HG02642 (cell line): ENCODE measurements around the gene POMGNT1.
A peak's percentile ranks its signal among the peaks of the same experiment; 100 is the strongest.

ENCODE experiments used
- ATAC-seq: cut with Tn5 transposase; IDR thresholded peaks from one replicate; pipeline ENCODE4 v1.9.1; 2021; ENCODE audit warnings: mild to moderate bottlenecking; ENCODE audit not compliant: unreplicated experiment, poor library complexity

POMGNT1 gene

DNA sequence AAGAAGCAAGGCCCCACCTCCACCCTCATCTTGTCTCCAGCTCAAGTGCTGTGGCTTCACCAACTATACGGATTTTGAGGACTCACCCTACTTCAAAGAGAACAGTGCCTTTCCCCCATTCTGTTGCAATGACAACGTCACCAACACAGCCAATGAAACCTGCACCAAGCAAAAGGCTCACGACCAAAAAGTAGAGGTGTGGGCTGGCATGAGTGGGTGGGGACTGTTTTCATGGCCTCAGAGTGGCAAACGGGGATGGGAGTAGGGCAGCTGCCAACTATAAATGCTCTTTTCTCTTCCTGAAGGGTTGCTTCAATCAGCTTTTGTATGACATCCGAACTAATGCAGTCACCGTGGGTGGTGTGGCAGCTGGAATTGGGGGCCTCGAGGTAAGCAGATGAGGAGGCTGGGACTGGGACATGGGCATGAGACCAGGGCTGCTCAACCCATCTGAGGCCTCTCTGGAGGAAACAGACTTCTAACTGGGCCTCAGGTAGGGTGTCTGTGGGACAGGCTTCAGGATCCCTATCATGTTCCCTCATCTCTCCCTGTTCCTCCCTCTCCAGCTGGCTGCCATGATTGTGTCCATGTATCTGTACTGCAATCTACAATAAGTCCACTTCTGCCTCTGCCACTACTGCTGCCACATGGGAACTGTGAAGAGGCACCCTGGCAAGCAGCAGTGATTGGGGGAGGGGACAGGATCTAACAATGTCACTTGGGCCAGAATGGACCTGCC, 13.1 kb downstream of the POMGNT1 start:
- ATAC-seq: no peak

DNA sequence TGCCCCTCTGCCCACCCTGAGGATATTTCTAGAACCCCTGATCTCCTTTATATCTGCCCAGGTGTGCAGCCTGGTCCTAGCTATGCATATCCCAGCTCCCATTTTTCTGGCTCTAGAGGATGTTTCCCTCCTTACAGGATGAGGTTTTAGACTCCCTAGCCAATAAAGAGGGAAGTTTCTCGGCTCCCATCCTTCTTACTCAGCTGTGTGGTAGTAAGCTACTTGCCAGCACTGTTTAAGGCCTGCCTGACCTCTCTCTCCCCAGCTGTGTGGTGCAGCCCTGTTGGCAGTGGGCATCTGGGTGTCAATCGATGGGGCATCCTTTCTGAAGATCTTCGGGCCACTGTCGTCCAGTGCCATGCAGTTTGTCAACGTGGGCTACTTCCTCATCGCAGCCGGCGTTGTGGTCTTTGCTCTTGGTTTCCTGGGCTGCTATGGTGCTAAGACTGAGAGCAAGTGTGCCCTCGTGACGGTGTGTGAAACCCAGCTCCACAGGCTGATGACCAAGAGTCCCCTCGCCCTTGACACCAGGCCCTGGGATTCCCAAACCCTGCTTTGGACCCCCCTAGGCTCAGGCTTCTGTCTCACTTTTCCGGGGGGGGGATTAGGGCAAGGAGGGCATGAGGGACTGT, 14.2 kb downstream of the POMGNT1 start:
- no peak for ATAC-seq

- ATAC-seq: no peak
Measured at GRCh38 chr1:46183079-46183847, 15.0 kb downstream of the POMGNT1 start.

GRCh38 chr1:46181343-46182260, 16.6 kb downstream of the POMGNT1 start:
- no peak for ATAC-seq

GRCh38 chr1:46180082-46180616, 18.1 kb downstream of the POMGNT1 start:
- no peak for ATAC-seq

- ATAC-seq: no peak
Measured at GRCh38 chr1:46179138-46180081, 18.8 kb downstream of the POMGNT1 start.

DNA sequence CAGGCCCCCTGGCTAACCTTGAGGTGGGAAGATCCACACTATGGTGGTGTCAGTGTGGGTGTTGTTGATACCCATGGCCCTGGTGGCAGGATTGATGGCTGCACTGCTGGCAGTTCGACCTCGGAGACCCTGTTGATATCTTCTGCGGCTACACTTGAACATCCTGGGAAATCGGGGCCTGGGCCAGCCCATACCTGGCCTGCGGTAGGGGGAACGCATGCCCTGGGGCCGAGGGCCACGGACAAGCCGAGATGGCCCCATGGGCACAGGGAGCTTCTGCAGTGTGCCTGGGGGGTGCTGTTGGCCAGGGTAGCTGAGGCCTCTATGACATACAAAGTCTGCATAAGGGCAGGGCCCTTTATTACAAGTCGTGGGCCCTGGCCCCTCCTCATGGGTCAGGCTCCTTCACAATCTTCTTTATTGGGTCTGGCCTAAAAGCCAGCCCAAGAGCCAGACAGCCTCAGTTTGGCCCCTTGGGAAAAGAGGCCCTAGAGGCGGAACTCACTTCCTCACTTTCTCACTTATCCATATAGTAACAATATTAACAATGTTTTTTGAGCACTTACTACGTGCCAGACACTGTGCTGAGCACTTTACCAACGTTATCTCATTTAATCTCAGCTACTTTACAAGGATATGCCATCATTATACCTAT, 21.9 kb downstream of the POMGNT1 start, which contains the start of gene P3R3URF:
TSS of gene P3R3URF (minus strand) at position 278 of the 655 bp plus-strand sequence. CDS start at position 261, 17 bp downstream.
- no peak for ATAC-seq

- no peak for ATAC-seq
Measured at GRCh38 chr1:46175243-46175642, 23.0 kb downstream of the POMGNT1 start.

DNA sequence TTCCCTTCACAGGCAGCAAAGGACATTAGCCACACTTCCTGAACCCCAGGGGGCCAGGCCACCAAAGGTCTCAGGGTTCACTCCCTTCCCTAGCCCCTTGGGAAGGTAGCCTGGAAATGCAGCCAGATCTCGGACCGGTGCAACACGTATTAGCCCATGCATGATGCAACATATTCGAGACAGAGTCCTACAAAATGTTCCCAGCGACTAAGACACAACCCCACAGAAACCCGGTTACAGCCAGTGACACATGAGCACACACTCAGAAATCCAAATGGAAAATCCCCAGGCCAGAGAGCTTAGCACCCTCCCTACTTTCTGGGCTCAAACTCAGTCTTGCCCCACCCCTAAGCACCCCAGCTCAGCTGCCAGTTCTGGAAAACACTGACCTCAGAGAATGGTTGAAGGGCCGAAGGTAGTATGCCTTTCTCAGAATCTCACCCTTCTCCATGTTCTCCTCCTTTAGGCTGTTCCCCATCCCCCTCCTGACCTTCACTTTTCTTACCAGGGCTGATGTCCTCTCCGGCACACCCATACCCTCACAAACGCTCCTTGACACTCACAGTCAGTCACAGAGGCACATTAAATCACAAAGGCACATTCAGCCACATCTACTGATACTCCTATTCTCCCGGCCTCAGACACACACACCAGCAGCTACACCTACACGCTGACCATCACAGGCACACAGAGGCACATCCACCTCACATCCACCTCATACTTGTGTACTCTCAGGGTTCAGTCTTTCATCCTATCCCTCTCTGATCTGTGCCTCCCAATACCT, 23.6 kb downstream of the POMGNT1 start, which contains the start of gene TSPAN1:
TSS of gene TSPAN1 (plus strand) at position 640 of the 784 bp plus-strand sequence. CDS start 6,021 bp downstream, outside the sequence.
- ATAC-seq: no peak

DNA sequence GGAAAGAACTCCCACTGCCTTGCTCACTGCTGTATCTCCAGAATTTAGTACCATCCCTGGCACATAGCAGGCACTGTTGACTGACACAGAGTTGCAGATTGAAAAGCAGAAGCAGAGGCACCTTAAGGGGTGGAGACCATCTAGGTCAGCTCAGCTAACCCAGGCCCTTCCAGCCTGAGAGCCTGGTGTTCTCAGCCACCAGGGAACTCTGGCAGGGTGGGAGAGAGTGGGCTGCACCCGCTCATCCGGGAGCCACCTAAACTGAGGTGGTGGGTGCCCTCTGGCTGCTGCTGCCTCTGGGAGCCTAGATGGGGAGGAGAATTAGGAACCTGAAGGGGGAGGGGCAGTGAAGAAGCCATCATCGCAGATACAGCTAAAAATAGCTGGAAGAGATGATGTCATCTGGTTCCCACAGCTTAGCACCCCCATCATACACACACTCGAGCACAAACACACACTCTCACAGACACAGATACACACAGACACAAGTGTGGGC, 24.8 kb downstream of the POMGNT1 start:
- no peak for ATAC-seq

GRCh38 chr1:46172321-46172720, 25.9 kb downstream of the POMGNT1 start:
- no peak for ATAC-seq

DNA sequence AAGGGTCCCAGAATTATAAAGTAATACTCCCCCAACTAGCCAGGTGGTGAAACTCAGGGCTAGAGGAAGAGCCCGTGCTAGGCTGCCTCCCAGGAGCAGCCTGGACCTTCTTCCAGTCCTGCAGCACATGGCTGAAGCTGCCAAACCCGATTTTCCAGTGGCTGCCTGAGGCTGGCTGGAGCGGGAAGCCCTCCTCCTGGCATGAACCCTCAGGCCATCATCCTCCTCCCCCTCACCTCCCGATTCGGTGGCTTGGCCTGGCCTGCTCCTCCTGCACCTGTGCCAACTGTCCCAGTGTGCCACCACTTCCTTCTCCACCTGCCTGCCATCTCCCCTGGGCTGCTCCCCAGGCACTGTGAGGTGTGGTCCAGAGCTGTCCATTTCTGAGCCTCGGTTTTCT, 26.4 kb downstream of the POMGNT1 start:
- no peak for ATAC-seq

DNA sequence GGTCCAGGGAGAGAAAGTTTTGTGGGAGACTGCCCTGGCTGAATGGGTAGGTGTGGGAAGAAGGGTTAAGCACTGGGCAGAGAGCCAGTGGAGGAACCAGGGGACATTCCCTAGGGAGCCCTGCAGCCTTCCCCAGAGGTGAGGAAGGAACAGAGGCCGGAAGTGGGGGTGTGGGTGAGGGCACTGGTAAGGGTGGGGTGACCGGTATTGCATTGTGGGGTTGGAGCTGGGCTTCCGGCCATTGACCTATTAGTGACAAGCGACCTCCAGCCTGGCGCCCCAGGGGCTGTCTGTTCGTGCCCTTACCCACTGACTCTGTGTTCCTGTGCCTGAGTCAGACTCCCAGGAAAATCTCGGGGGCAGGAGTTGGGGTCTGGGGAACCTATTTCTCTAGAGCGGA, 26.9 kb downstream of the POMGNT1 start:
- no peak for ATAC-seq

DNA sequence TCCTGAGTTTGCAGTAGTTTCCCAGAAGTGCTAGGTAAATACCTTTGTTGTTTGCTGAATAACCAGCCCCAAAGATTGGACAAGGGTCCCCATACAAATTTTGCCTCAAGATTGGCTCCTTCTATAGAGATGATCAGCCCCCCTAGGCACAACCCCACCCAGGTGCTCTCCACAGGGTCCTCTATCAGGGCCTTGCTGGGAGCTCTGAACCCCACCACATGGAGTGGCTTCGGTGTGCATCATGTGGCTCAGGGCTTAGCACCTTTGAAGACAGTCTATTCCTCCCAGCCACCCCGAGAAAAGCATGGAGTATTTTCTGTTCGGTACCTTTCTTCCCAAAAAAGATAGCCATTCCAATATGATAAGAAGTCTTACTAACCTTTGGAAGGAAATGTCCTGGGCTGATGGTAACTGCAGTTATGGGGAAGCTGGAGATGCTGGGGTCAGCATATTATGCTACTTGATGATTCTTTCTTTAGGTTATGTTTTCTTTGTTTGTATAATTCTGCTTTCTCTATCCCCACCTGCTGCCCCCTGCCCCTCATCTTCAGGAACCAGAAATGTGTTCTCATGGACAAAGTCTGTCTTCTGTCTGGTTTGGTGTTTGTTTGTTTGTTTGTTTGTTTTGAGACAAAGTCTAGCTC, 28.3 kb downstream of the POMGNT1 start:
- no peak for ATAC-seq

- no peak for ATAC-seq
Measured at GRCh38 chr1:46168477-46168876, 29.8 kb downstream of the POMGNT1 start.

- ATAC-seq: peak; percentile 49
Measured at GRCh38 chr1:46166521-46167462, 31.4 kb downstream of the POMGNT1 start.
